Measurements from ENCODE around the gene ATXN7L1. TPM values are rescaled to one million over a fixed set of nuclear protein-coding genes. Genes with fewer than 3 reads are reported as not detected.

The ATXN7L1 gene
- total RNA-seq, 1 experiment from 2014 or later: 24.3 TPM

DNA sequence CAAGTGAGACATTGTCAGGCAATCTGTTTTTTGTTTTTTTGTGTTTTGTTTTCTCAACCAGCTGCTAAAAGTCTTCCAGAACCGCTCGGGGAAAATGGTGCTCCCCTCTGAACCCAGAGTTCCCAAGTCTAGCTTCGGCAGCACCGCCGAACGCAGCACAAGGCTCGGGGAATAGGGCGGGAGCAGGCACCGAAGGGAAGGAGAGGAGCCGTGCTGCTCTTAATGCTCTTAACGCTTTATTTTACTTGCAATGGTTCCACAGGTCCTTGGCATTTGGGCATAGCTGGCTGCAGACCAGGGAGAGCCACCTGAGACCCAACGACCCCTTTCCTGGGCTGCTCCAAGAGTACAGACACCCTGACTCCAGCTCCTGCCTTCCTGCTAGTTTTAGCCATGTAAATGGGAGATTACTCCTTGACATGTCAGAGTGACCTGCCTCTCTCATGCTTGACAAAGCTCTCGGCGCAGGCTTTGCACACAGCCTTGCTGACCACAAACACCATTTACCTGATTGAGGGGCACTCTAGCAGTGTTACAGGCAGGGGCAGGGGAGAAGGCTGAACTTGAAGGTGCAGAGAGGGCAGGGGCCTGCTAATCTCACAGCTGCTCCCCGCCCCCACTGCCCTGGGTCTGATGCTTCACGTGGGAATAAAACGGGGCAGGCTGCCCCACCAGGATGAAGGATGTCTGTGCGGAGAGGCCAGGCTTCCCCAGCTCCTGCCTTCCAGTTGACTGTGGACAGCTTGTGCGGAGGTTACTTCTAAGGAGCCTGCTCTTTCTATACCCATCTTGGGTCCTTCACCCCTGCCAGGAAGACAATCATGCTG is 236.5 kb downstream of the ATXN7L1 start:
- no peak overlapping the region for H2BK120ac ChIP-seq (ENCODE audit: low read depth, low read length, poor library complexity, severe bottlenecking)
- no peaks in the 10 kb centered on the region for H3K9me3 ChIP-seq (ENCODE audit: control insufficient read depth, low read depth, low read length)
- peak overlapping the region; percentile 93 to 100 (median 97) for H3K27ac Mint-ChIP-seq
- no peak overlapping the region for H3K4ac ChIP-seq (ENCODE audit: low read depth, low read length)
- H3K27me3 ChIP-seq (ENCODE audit: insufficient read depth, low read length): no peaks in the 10 kb centered on the region
- H4K8ac ChIP-seq (replicated peaks; ENCODE audit: insufficient read length, low read depth, low read length): no peak overlapping the region
- H3K79me1 ChIP-seq (ENCODE audit: insufficient read depth, low read depth, low read length, poor library complexity, severe bottlenecking): no peaks in the 10 kb centered on the region
- peaks cover 79 to 80% of the 10 kb centered on the region in 2 experiments for H3K4me1 Mint-ChIP-seq
- H3T11ph ChIP-seq (ENCODE audit: low read length): no peak overlapping the region
- H3K36me3 Mint-ChIP-seq (ENCODE audit: insufficient read depth in 1 of 3, low read depth in 3 of 3): peaks cover 28 to 41% (median 31%) of the 10 kb centered on the region in 3 experiments
- no CpG with 5 or more reads among the region's 19 CpGs for WGBS (ENCODE audit: extremely low coverage, insufficient read length, low lambda C conversion rate)
- H3K23ac ChIP-seq (ENCODE audit: insufficient read length, low read depth, low read length): no peak overlapping the region
- no peak overlapping the region for H3K56ac ChIP-seq (ENCODE audit: insufficient read length, low read depth, low read length)
- no peak overlapping the region for H2AFZ ChIP-seq (ENCODE audit: low read length)
- peak overlapping the region; percentile 10 for H4K91ac ChIP-seq (ENCODE audit: insufficient read length, low read depth, low read length)
- TF ChIP-seq, protein P1, sequence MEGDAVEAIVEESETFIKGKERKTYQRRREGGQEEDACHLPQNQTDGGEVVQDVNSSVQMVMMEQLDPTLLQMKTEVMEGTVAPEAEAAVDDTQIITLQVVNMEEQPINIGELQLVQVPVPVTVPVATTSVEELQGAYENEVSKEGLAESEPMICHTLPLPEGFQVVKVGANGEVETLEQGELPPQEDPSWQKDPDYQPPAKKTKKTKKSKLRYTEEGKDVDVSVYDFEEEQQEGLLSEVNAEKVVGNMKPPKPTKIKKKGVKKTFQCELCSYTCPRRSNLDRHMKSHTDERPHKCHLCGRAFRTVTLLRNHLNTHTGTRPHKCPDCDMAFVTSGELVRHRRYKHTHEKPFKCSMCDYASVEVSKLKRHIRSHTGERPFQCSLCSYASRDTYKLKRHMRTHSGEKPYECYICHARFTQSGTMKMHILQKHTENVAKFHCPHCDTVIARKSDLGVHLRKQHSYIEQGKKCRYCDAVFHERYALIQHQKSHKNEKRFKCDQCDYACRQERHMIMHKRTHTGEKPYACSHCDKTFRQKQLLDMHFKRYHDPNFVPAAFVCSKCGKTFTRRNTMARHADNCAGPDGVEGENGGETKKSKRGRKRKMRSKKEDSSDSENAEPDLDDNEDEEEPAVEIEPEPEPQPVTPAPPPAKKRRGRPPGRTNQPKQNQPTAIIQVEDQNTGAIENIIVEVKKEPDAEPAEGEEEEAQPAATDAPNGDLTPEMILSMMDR (conservative IDR thresholded peaks at IDR 0.05): no peak
- H2BK15ac ChIP-seq (ENCODE audit: low read depth, low read length): no peak overlapping the region
- H3K4me3 Mint-ChIP-seq: peak overlapping the region; percentile 71 to 88
- H3K9me3 Mint-ChIP-seq: no peaks in the 10 kb centered on the region; a peak in 1 of 5 replicates
- H3K27me3 Mint-ChIP-seq (ENCODE audit: low read depth): no peaks in the 10 kb centered on the region
- H3K9ac ChIP-seq (ENCODE audit: extremely low read depth, insufficient read length, low read length): no peak overlapping the region
- H4K5ac ChIP-seq (ENCODE audit: insufficient read length, low read depth, low read length): peak overlapping the region; percentile 91
- no peak overlapping the region for H2BK20ac ChIP-seq (ENCODE audit: low read depth, low read length, poor library complexity, severe bottlenecking)
- peak overlapping the region; percentile 97 for H3K27ac ChIP-seq (ENCODE audit: insufficient read length, low read depth, low read length)
- peaks cover 6% of the 10 kb centered on the region for H3K23me2 ChIP-seq (ENCODE audit: insufficient read length, low read depth, low read length, poor library complexity, severe bottlenecking)
- H2BK5ac ChIP-seq (ENCODE audit: insufficient read length, low read length): peak overlapping the region; percentile 87
- H3K4me2 ChIP-seq (ENCODE audit: insufficient read depth, insufficient read length, low read length): peak overlapping the region; percentile 4
- H2BK12ac ChIP-seq (ENCODE audit: insufficient read length, low read depth, low read length): peak overlapping the region; percentile 16
- H3K4me1 ChIP-seq (ENCODE audit: insufficient read depth, low read length): peaks cover 29% of the 10 kb centered on the region; the same call in 1 of the 2 replicates
- H3K14ac ChIP-seq (ENCODE audit: insufficient read depth, low read length): peak overlapping the region; percentile 37; the same call in 1 of the 2 replicates
- peak overlapping the region; percentile 60 for H3K18ac ChIP-seq (ENCODE audit: insufficient read length, low read depth, low read length)
- H3K79me2 ChIP-seq (ENCODE audit: insufficient read depth, low read length): peaks cover 9% of the 10 kb centered on the region; the same call in 1 of the 2 replicates
- H2AK5ac ChIP-seq (ENCODE audit: insufficient read length, low read length): no peak overlapping the region
- no peaks in the 10 kb centered on the region for H4K20me1 ChIP-seq (ENCODE audit: control insufficient read depth, insufficient read depth, insufficient read length)
- peak; percentile 59 for DNase-seq
